Stimulated activated naive CD4-positive, alpha-beta T cell treated with Interleukin-2 at 50 U/mL for 16 hours (primary cell): ENCODE results near the gene ELF1.
A peak's percentile ranks its signal among the peaks of the same experiment; 100 is the strongest.

Source experiments
- DNase-seq: peaks from one replicate; lab custom pipeline; 2025; lab: John Stamatoyannopoulos, UW

ELF1 gene

GRCh38 chr13:41006978-41007743 is 12.0 kb downstream of the ELF1 start:
- DNase-seq, result no peak

GRCh38 chr13:41006306-41006705 is 12.8 kb downstream of the ELF1 start:
- DNase-seq, result no peak

GRCh38 chr13:41005704-41006103 is 13.4 kb downstream of the ELF1 start:
- no peak for DNase-seq

GRCh38 chr13:41004875-41005693 is 14.0 kb downstream of the ELF1 start:
- DNase-seq, result no peak

- no peak for DNase-seq
Observed at GRCh38 chr13:41002606-41003005, 16.5 kb downstream of the ELF1 start.

GRCh38 chr13:41001695-41002094 is 17.4 kb downstream of the ELF1 start:
- DNase-seq, result no peak

GRCh38 chr13:40999416-40999815 is 19.7 kb downstream of the ELF1 start:
- DNase-seq, result no peak

GRCh38 chr13:40996426-40997092 is 22.6 kb downstream of the ELF1 start:
- DNase-seq, result no peak

GRCh38 chr13:40995997-40996396 is 23.1 kb downstream of the ELF1 start:
- no peak for DNase-seq

- DNase-seq, result peak; percentile 22
Observed at GRCh38 chr13:40994581-40995230, 24.4 kb downstream of the ELF1 start.

GRCh38 chr13:40993987-40994386 is 25.1 kb downstream of the ELF1 start:
- DNase-seq, result no peak

GRCh38 chr13:40992678-40993518 is 26.2 kb downstream of the ELF1 start:
- no peak for DNase-seq

- no peak for DNase-seq
Observed at GRCh38 chr13:40987606-40988280, 31.4 kb downstream of the ELF1 start.

GRCh38 chr13:40986101-40986856 is 32.8 kb downstream of the ELF1 start:
- DNase-seq, result no peak

- DNase-seq, result no peak
Observed at GRCh38 chr13:40985381-40986100, 33.6 kb downstream of the ELF1 start.

- DNase-seq, result no peak
Observed at GRCh38 chr13:40984668-40985366, 34.3 kb downstream of the ELF1 start.

- no peak for DNase-seq
Observed at GRCh38 chr13:40983725-40984667, 35.1 kb downstream of the ELF1 start.

- DNase-seq, result no peak
Observed at GRCh38 chr13:40983259-40983658, 35.9 kb downstream of the ELF1 start.
